C1 segment of cervical spinal cord (tissue), 14 donors: ENCODE measurements around the gene MVB12B.

Experiments
- DNase-seq, 14 donors: peaks; one replicate each; lab custom pipeline; 2025; lab: John Stamatoyannopoulos, UW

MVB12B gene

GRCh38 chr9:126357074-126357473 is 30.4 kb downstream of the MVB12B start:
- no peak for DNase-seq

- no peak for DNase-seq
These were observed 33.4 kb downstream of the MVB12B start for GRCh38 chr9:126360073-126360472.

GRCh38 chr9:126361810-126362238 is 35.2 kb downstream of the MVB12B start:
- DNase-seq = no peak

- no peak for DNase-seq
These were observed 36.6 kb downstream of the MVB12B start for GRCh38 chr9:126363250-126363649.

- no peak for DNase-seq
These were observed 37.4 kb downstream of the MVB12B start for GRCh38 chr9:126363847-126364671.

- DNase-seq = peak in 1 of 14 donors; percentile 36
These were observed 39.2 kb downstream of the MVB12B start for GRCh38 chr9:126365780-126366179.

GRCh38 chr9:126366366-126367011 is 39.9 kb downstream of the MVB12B start:
- DNase-seq = peak in 12 of 14 donors; percentile 27 to 79 (median 66)

GRCh38 chr9:126367139-126367538 is 40.5 kb downstream of the MVB12B start:
- DNase-seq = no peak

GRCh38 chr9:126367616-126368015 is 41.0 kb downstream of the MVB12B start:
- DNase-seq = no peak

GRCh38 chr9:126368020-126368419 is 41.4 kb downstream of the MVB12B start:
- no peak for DNase-seq

GRCh38 chr9:126371007-126371870 is 44.6 kb downstream of the MVB12B start:
- DNase-seq = no peak

GRCh38 chr9:126372716-126373115 is 46.1 kb downstream of the MVB12B start:
- no peak for DNase-seq

- no peak for DNase-seq
These were observed 46.6 kb downstream of the MVB12B start for GRCh38 chr9:126373241-126373640.

- peak in 1 of 14 donors; percentile 32 for DNase-seq
These were observed 47.7 kb downstream of the MVB12B start for GRCh38 chr9:126374366-126374781.

GRCh38 chr9:126375386-126375785 is 48.8 kb downstream of the MVB12B start:
- DNase-seq = peak in 4 of 14 donors; percentile 37 to 52 (median 41)

GRCh38 chr9:126376311-126377175 is 49.9 kb downstream of the MVB12B start:
- DNase-seq = peak in 12 of 14 donors; percentile 19 to 88 (median 80)

- DNase-seq = peak in 1 of 14 donors; percentile 81
These were observed 50.5 kb downstream of the MVB12B start for GRCh38 chr9:126377176-126377509.

GRCh38 chr9:126377536-126377935 is 50.9 kb downstream of the MVB12B start:
- peak in 12 of 14 donors; percentile 24 to 86 (median 80) for DNase-seq

- no peak for DNase-seq
These were observed 52.1 kb downstream of the MVB12B start for GRCh38 chr9:126378761-126379160.

- DNase-seq = peak in 1 of 14 donors; percentile 31
These were observed 53.2 kb downstream of the MVB12B start for GRCh38 chr9:126379661-126380360.
